ENCODE data around the gene BCR. TPM values are rescaled to one million over a fixed set of nuclear protein-coding genes. Genes with fewer than 3 reads are reported as not detected.

BCR gene
- total RNA-seq, 4 donors from 2014 or later, result 19.2 to 63.5 (median 24.8) TPM

DNA sequence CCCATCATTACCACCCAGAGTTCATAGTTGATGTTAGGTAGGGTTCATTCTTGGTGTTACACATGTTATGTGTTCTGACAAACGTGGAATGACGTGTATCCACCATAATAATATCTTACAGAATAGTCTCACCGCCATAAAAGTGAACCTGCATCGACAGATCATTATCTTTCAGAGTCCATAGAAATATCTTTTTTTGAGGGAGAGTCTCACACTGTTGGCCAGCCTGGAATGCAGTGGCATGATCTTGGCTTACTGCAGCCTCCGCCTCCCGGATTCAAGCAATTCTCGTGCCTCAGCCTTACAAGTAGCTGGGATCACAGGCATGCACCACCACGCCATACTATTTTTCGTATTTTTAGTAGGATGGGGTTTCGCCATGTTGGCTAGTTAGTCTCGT is 113.9 kb downstream of the BCR start:
- TF ChIP-seq CTCF (IDR thresholded peaks at IDR 0.05; ENCODE audit: low read depth), result no peak

DNA sequence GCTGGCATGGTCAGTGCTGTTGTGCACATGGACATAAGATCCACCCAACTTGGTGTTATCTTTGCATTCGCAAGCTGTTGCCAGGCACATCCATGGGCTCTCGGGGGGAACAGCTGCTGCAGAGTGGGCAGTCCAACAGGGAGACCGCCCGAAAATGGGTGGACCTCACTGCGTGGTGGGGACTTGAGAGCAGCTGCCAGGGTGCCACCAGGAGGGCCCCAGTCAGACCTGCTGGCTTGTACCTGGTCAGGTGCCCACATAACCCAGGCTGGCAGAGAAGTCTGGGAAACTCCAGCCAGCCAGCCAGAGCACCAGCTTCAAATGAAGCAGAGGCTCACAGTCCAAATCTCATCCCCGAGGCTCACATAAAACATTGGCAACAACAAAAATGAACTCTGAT is 120.2 kb downstream of the BCR start:
- TF ChIP-seq CTCF (IDR thresholded peaks at IDR 0.05; ENCODE audit: low read depth), result no peak

GRCh38 chr22:23301591-23301990 is 121.3 kb downstream of the BCR start:
- TF ChIP-seq CTCF (IDR thresholded peaks at IDR 0.05; ENCODE audit: low read depth), result no peak

DNA sequence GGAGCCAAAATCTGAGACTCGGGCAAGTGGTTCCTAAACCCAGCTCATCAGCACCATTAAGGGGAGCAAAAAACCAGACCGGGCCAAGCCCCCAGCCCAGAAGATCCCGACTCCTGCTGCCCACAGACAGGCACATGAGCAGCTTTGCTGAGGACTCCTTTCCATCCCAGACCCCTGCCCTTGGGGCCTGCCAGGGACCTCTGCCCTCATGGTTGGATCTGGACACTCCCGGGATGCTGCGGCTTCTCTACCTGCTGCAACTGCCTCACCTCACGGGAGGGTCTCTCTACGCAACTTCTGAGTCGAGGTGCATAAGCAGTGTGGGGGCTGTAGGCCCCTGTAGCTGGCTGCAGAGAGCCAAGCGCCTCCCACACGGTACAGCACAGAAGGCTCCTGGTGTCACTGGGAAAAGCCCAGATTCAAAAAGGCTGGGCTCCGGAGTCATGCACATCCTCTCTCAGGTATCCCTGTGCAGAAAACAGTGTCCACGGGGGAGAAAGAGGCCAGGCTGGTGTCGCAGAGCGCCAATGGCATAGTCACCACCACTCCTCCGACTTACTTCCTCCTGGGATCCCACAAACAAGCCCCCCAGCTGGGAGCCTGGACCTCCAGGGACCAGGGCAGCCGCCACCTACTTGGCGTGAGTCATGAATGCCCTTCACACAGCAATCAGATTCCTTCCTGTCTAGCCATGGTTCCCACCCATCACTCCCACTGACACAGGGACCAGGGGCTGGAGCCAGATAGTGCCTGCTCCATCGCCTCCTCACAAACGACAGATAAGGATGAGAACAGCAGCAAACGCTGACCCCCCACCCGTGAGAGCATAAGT is 122.1 kb downstream of the BCR start:
- TF ChIP-seq CTCF (IDR thresholded peaks at IDR 0.05; ENCODE audit: low read depth), result no peak

- TF ChIP-seq CTCF (IDR thresholded peaks at IDR 0.05; ENCODE audit: low read depth), result no peak
Observed at GRCh38 chr22:23305321-23305910, 125.1 kb downstream of the BCR start.

GRCh38 chr22:23305922-23306374 is 125.6 kb downstream of the BCR start:
- no peak for TF ChIP-seq CTCF (IDR thresholded peaks at IDR 0.05; ENCODE audit: low read depth)

GRCh38 chr22:23306438-23306921 is 126.2 kb downstream of the BCR start:
- no peak for TF ChIP-seq CTCF (IDR thresholded peaks at IDR 0.05; ENCODE audit: low read depth)

All from subcutaneous adipose tissue (tissue), 4 donors.